A549 (cell line): ENCODE data around the gene PGBD1.

ENCODE experiments used
- CHD2 ChIP-seq: fragments of 150-350 bp; IDR thresholded peaks from 2 replicates; pipeline ENCODE4 v1.6.1; 2014; ENCODE audit warnings: low read length; ENCODE audit not compliant: partially characterized antibody
- EP300 ChIP-seq, 2 experiments: fragments of >200 bp; sonication (Bioruptor Twin); formaldehyde crosslinking; IDR thresholded peaks; 2 replicates in 1 of 2; 3 replicates in 1 of 2; pipeline ENCODE4 v1.6.1; 2016 to 2017
- HDAC2 ChIP-seq: fragments of 200-600 bp; sonication (generic); IDR thresholded peaks from 2 replicates; pipeline ENCODE4 v1.6.1; 2016
- MAZ ChIP-seq: fragments of 150-350 bp; IDR thresholded peaks from 2 replicates; pipeline ENCODE4 v1.6.1; 2014; ENCODE audit warnings: antibody characterized with exemption, low read depth, low read length, borderline replicate concordance
- NPAS2 ChIP-seq: fragments of 250-450 bp; sonication (Bioruptor Pico); IDR thresholded peaks from 2 replicates; pipeline ENCODE4 v1.8.0; 2022; ENCODE audit warnings: mild to moderate bottlenecking, moderate library complexity, borderline replicate concordance
- NR3C1 ChIP-seq: fragments of >200 bp; sonication (Bioruptor Twin); formaldehyde crosslinking; IDR thresholded peaks from 3 replicates; pipeline ENCODE4 v1.6.1; 2017
- POLR2A ChIP-seq: IDR thresholded peaks from 2 replicates; pipeline ENCODE4 v1.6.1; 2012; ENCODE audit warnings: mild to moderate bottlenecking, low read length
- SMC3 ChIP-seq: fragments of >200 bp; sonication (Bioruptor Twin); formaldehyde crosslinking; IDR thresholded peaks from 3 replicates; pipeline ENCODE4 v1.6.1; 2018; ENCODE audit warnings: inconsistent platforms
- TF ChIP-seq, protein P1 (sequence below): fragments of 450-650 bp; IDR thresholded peaks from 2 replicates; pipeline ENCODE4 v1.6.1; 2014; ENCODE audit warnings: antibody characterized with exemption
- TF ChIP-seq, protein P2 (sequence below): fragments of >200 bp; sonication (Bioruptor Twin); formaldehyde crosslinking; IDR thresholded peaks from 3 replicates; pipeline ENCODE4 v1.5.1; 2016

DNA sequence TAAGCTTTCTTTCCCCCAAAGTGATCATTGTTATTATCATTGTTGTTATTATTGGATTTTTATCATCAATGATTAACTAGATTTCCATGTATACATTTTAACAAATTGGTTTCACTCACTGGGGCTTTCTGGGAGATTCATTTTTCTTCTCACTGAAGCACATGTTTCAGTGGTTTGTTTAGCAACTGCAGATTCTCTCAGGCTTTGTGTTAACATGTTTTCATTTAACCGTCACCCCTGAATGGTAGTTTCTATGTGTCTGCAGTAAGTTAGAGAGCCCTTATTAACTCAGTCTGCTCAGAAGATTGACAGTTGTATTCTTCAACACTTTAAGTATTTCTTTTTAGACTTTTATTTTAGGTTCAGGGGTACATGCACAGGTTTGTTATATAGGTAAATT lies 41.7 kb upstream of the PGBD1 start:
- TF ChIP-seq CHD2 (no peak), MAZ (no peak), EP300 (IDR thresholded peaks at IDR 0.05) (no peak), POLR2A (no peak), SMC3 (no peak), HDAC2 (no peak), NR3C1 (no peak), NPAS2 (CRISPR knock-in tag) (no peak)
- TF ChIP-seq, protein P1, sequence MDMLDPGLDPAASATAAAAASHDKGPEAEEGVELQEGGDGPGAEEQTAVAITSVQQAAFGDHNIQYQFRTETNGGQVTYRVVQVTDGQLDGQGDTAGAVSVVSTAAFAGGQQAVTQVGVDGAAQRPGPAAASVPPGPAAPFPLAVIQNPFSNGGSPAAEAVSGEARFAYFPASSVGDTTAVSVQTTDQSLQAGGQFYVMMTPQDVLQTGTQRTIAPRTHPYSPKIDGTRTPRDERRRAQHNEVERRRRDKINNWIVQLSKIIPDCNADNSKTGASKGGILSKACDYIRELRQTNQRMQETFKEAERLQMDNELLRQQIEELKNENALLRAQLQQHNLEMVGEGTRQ = no peak
- TF ChIP-seq, protein P2, sequence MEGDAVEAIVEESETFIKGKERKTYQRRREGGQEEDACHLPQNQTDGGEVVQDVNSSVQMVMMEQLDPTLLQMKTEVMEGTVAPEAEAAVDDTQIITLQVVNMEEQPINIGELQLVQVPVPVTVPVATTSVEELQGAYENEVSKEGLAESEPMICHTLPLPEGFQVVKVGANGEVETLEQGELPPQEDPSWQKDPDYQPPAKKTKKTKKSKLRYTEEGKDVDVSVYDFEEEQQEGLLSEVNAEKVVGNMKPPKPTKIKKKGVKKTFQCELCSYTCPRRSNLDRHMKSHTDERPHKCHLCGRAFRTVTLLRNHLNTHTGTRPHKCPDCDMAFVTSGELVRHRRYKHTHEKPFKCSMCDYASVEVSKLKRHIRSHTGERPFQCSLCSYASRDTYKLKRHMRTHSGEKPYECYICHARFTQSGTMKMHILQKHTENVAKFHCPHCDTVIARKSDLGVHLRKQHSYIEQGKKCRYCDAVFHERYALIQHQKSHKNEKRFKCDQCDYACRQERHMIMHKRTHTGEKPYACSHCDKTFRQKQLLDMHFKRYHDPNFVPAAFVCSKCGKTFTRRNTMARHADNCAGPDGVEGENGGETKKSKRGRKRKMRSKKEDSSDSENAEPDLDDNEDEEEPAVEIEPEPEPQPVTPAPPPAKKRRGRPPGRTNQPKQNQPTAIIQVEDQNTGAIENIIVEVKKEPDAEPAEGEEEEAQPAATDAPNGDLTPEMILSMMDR = no peak
